Measurements from ENCODE around the gene TEKTIP1.
"Not testable (repeated sequence)": the region's sequence is repeated elsewhere in the genome, so short reads cannot be mapped to it uniquely, and the experiment has no call there.

The TEKTIP1 gene

GRCh38 chr19:3584036-3584802, 45.2 kb downstream of the TEKTIP1 start:
- not testable (repeated sequence) for H3K9me3 Mint-ChIP-seq

GRCh38 chr19:3585301-3586126, 46.5 kb downstream of the TEKTIP1 start, which contains the start of gene GIPC3:
TSS of gene GIPC3 (plus strand) at chr19:3585478. CDS start at chr19:3585598, 120 bp downstream.
- DNase-seq, result peak; percentile 49
- Mint-ChIP-seq H3K4me1 (ENCODE audit: low read depth) (no peaks in the 10 kb centered on the region), H3K9me3 (no peaks in the 10 kb centered on the region), H3K27me3 (no peaks in the 10 kb centered on the region), H3K36me3 (ENCODE audit: low read depth) (no peaks in the 10 kb centered on the region), H3K4me3 (peak within 1 kb of the TSS; percentile 38), H3K27ac (no peak within 1 kb of the TSS)

More at GRCh38 chr19:3584036-3584802, 45.2 kb downstream of the TEKTIP1 start:
- H3K4me1 Mint-ChIP-seq (ENCODE audit: low read depth); H3K4me3 Mint-ChIP-seq; H3K27ac Mint-ChIP-seq; DNase-seq; H3K36me3 Mint-ChIP-seq (ENCODE audit: low read depth); H3K27me3 Mint-ChIP-seq: not testable (repeated sequence)

- H3K4me1 Mint-ChIP-seq (ENCODE audit: low read depth), result no peaks in the 10 kb centered on the region
- H3K9me3 Mint-ChIP-seq, result no peaks in the 10 kb centered on the region
- no peaks in the 10 kb centered on the region for H3K36me3 Mint-ChIP-seq (ENCODE audit: low read depth)
- no peak overlapping the region for H3K27ac Mint-ChIP-seq
- H3K27me3 Mint-ChIP-seq, result no peaks in the 10 kb centered on the region
- H3K4me3 Mint-ChIP-seq, result peak overlapping the region; percentile 38
- DNase-seq, result peak; percentile 63
Observed at GRCh38 chr19:3586127-3586626, 47.2 kb downstream of the TEKTIP1 start.

GRCh38 chr19:3586707-3587346, 47.9 kb downstream of the TEKTIP1 start:
- Mint-ChIP-seq H3K27me3 (no peaks in the 10 kb centered on the region), H3K27ac (no peak overlapping the region), H3K4me1 (ENCODE audit: low read depth) (no peaks in the 10 kb centered on the region), H3K9me3 (no peaks in the 10 kb centered on the region), H3K36me3 (ENCODE audit: low read depth) (no peaks in the 10 kb centered on the region), H3K4me3 (no peak overlapping the region)
- DNase-seq, result no peak

- DNase-seq, result no peak
- H3K27me3 Mint-ChIP-seq, result no peaks in the 10 kb centered on the region
- no peaks in the 10 kb centered on the region for H3K36me3 Mint-ChIP-seq (ENCODE audit: low read depth)
- no peaks in the 10 kb centered on the region for H3K4me1 Mint-ChIP-seq (ENCODE audit: low read depth)
- no peaks in the 10 kb centered on the region for H3K9me3 Mint-ChIP-seq
- H3K27ac Mint-ChIP-seq, result no peak overlapping the region
- H3K4me3 Mint-ChIP-seq, result no peak overlapping the region
Observed at GRCh38 chr19:3589439-3589838, 50.5 kb downstream of the TEKTIP1 start.

GRCh38 chr19:3589949-3590348, 51.0 kb downstream of the TEKTIP1 start:
- Mint-ChIP-seq H3K9me3 (no peaks in the 10 kb centered on the region), H3K4me3 (no peak overlapping the region), H3K27me3 (no peaks in the 10 kb centered on the region), H3K36me3 (ENCODE audit: low read depth) (no peaks in the 10 kb centered on the region), H3K27ac (no peak overlapping the region), H3K4me1 (ENCODE audit: low read depth) (no peaks in the 10 kb centered on the region)
- no peak for DNase-seq

- Mint-ChIP-seq H3K27me3 (no peaks in the 10 kb centered on the region), H3K9me3 (no peaks in the 10 kb centered on the region), H3K36me3 (ENCODE audit: low read depth) (no peaks in the 10 kb centered on the region), H3K27ac (no peak overlapping the region), H3K4me1 (ENCODE audit: low read depth) (no peaks in the 10 kb centered on the region), H3K4me3 (no peak overlapping the region)
- DNase-seq, result no peak
Observed at GRCh38 chr19:3590991-3591659, 52.2 kb downstream of the TEKTIP1 start.

- no peaks in the 10 kb centered on the region for H3K9me3 Mint-ChIP-seq
- H3K27ac Mint-ChIP-seq, result no peak overlapping the region
- no peaks in the 10 kb centered on the region for H3K36me3 Mint-ChIP-seq (ENCODE audit: low read depth)
- no peaks in the 10 kb centered on the region for H3K27me3 Mint-ChIP-seq
- H3K4me1 Mint-ChIP-seq (ENCODE audit: low read depth), result no peaks in the 10 kb centered on the region
- no peak overlapping the region for H3K4me3 Mint-ChIP-seq
- DNase-seq, result no peak
Observed at GRCh38 chr19:3591876-3592613, 53.1 kb downstream of the TEKTIP1 start.

GRCh38 chr19:3593156-3593555, 54.2 kb downstream of the TEKTIP1 start:
- Mint-ChIP-seq H3K4me3 (no peak overlapping the region), H3K36me3 (ENCODE audit: low read depth) (no peaks in the 10 kb centered on the region), H3K9me3 (no peaks in the 10 kb centered on the region), H3K27ac (no peak overlapping the region), H3K27me3 (no peaks in the 10 kb centered on the region), H3K4me1 (ENCODE audit: low read depth) (no peaks in the 10 kb centered on the region)
- DNase-seq, result no peak

All from activated T-cell treated with anti-CD3 and anti-CD28 coated beads, Interleukin-2, amount 50 U/mL, for 24 hours (primary cell).